ENCODE data around the gene ERO1B.

The ERO1B gene

DNA sequence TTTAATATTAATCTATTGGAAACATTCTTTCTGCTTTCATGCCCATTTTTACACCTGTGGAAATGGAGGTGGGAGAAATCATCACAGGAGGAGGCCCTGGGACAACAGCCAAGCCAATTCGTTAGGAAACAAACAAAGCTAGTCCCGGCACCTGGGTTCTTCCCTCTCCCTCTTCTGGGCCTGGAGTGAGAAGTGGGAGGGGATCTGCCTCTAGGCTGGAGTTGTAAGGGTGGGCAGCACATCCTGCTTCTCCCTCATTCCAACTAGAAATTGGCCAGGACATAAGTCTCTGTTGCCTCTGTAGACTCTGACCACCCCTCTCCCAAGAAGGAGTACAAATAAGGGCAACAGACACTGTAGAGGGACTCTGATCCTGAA lies 20.2 kb upstream of the ERO1B start:
- Histone ChIP-seq H3K27me3 (ENCODE audit: control insufficient read depth in 5 of 5, insufficient read depth in 4 of 5, low read length in 5 of 5) (peaks cover 0 to 3% (median 0%) of the 10 kb centered on the region in 5 donors), H3K9me3 (ENCODE audit: control insufficient read depth in 5 of 5, low read length in 5 of 5) (no peaks in the 10 kb centered on the region), H3K4me1 (ENCODE audit: control insufficient read depth in 5 of 5, insufficient read depth in 5 of 5, low read length in 5 of 5) (no peaks in the 10 kb centered on the region), H3K36me3 (ENCODE audit: control insufficient read depth in 5 of 5, insufficient read depth in 5 of 5, low read length in 5 of 5) (no peaks in the 10 kb centered on the region), H3K4me3 (ENCODE audit: low read depth in 1 of 5, low read length in 5 of 5) (no peak overlapping the region), H3K9ac (ENCODE audit: low read length in 5 of 5) (no peak overlapping the region), H3K27ac (ENCODE audit: low read depth, low read length) (no peak overlapping the region)

DNA sequence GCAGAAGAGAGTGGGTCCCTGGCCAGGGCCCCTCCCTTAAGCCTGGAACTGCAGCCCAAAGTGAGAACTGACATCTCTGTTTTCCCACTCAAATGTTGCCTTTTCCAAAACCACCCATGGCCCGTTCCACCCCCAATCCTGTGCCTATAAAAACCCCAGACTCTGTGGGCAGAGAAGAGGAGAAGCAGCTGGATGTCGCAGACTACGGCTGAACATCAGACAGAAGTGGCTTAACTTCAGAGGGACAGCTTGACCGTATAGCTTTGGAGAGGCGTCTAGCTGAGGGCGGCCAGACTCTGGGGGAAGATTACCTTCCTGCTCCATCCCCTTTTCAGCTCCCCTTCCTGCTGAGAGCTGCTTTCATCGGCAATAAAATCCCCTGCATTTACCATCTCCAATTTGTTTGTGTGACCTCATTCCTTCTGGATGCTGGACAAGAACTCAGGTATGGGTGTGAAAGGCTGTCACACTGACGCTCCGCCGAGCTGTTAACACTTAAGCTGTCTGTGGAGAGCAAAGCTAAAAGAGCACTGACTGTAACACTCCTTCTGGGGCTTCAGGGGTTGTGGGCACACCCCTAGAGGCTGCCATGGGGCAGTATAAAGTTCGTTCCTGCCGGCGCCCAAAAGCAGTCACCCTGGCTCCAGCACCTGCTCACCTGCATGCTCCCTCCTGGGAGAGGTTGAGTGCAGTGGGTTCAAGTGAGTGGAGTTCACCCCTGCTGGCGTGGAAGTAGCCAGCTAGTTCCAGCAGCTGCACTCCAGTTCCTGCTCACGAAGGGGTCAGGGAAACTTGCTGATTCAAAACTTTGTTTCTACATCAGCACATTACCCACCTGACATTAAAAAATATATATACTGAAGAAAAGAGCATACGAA lies 19.6 kb upstream of the ERO1B start:
- H3K9ac ChIP-seq (ENCODE audit: low read length in 5 of 5): no peak overlapping the region
- no peak overlapping the region for H3K4me3 ChIP-seq (ENCODE audit: low read depth in 1 of 5, low read length in 5 of 5)
- H3K4me1 ChIP-seq (ENCODE audit: control insufficient read depth in 5 of 5, insufficient read depth in 5 of 5, low read length in 5 of 5): no peaks in the 10 kb centered on the region
- no peak overlapping the region for H3K27ac ChIP-seq (ENCODE audit: low read depth, low read length)
- no peaks in the 10 kb centered on the region for H3K36me3 ChIP-seq (ENCODE audit: control insufficient read depth in 5 of 5, insufficient read depth in 5 of 5, low read length in 5 of 5)
- peaks cover 0 to 3% (median 0%) of the 10 kb centered on the region in 5 donors for H3K27me3 ChIP-seq (ENCODE audit: control insufficient read depth in 5 of 5, insufficient read depth in 4 of 5, low read length in 5 of 5)
- H3K9me3 ChIP-seq (ENCODE audit: control insufficient read depth in 5 of 5, low read length in 5 of 5): no peaks in the 10 kb centered on the region

DNA sequence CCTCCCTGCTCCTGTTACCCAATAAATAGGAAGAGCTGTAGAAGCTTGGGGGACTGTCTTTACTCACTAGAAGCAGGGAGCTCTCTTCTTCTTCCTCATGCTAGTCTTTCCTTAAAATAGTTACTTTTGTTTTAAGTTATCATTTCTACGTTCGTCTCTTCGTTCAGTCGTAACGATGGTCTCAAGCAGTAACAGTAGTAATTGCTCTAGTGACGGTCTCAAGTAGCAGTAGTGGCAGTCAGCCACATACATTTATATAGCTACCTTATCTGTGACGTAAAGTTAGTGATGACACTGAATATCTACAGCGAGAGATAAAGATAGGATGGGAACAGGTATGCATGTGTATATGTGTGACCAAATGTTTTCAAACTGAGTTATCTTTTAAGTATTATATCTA lies 15.4 kb upstream of the ERO1B start:
- Histone ChIP-seq H3K9ac (ENCODE audit: low read length in 5 of 5) (no peak overlapping the region), H3K4me3 (ENCODE audit: low read depth in 1 of 5, low read length in 5 of 5) (no peak overlapping the region), H3K27ac (ENCODE audit: low read depth, low read length) (no peak overlapping the region), H3K4me1 (ENCODE audit: control insufficient read depth in 5 of 5, insufficient read depth in 5 of 5, low read length in 5 of 5) (no peaks in the 10 kb centered on the region), H3K9me3 (ENCODE audit: control insufficient read depth in 5 of 5, low read length in 5 of 5) (no peaks in the 10 kb centered on the region), H3K27me3 (ENCODE audit: control insufficient read depth in 5 of 5, insufficient read depth in 4 of 5, low read length in 5 of 5) (peaks cover 0 to 3% (median 0%) of the 10 kb centered on the region in 5 donors), H3K36me3 (ENCODE audit: control insufficient read depth in 5 of 5, insufficient read depth in 5 of 5, low read length in 5 of 5) (no peaks in the 10 kb centered on the region)

DNA sequence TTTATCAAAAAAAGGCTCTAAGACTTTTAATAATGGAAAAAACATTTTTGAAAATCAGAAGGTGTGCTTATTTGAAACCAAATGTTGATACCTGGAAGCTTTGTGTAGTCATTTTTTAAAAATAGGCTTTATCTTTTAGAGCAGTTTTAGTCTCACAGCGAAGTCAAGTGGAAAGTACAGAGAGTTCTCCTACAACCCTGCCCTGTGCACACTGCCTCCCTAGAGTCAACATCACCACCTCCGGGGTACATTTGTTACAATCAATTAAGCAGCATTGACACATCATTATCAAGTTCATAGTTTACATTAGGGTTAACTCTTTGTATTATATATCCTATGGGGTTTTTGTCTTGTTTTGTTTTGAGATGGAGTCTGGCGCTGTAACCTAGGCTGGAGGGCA lies 10.7 kb upstream of the ERO1B start:
- no peak overlapping the region for H3K9ac ChIP-seq (ENCODE audit: low read length in 5 of 5)
- H3K4me1 ChIP-seq (ENCODE audit: control insufficient read depth in 5 of 5, insufficient read depth in 5 of 5, low read length in 5 of 5): no peaks in the 10 kb centered on the region
- no peak overlapping the region for H3K27ac ChIP-seq (ENCODE audit: low read depth, low read length)
- H3K27me3 ChIP-seq (ENCODE audit: control insufficient read depth in 5 of 5, insufficient read depth in 4 of 5, low read length in 5 of 5): peaks cover 0 to 6% (median 5%) of the 10 kb centered on the region in 5 donors
- no peaks in the 10 kb centered on the region for H3K9me3 ChIP-seq (ENCODE audit: control insufficient read depth in 5 of 5, low read length in 5 of 5)
- H3K36me3 ChIP-seq (ENCODE audit: control insufficient read depth in 5 of 5, insufficient read depth in 5 of 5, low read length in 5 of 5): no peaks in the 10 kb centered on the region
- no peak overlapping the region for H3K4me3 ChIP-seq (ENCODE audit: low read depth in 1 of 5, low read length in 5 of 5)

GRCh38 chr1:236289492-236290131 lies 7.9 kb upstream of the ERO1B start:
- Histone ChIP-seq H3K36me3 (ENCODE audit: control insufficient read depth in 5 of 5, insufficient read depth in 5 of 5, low read length in 5 of 5) (no peaks in the 10 kb centered on the region), H3K9ac (ENCODE audit: low read length in 5 of 5) (no peak overlapping the region), H3K9me3 (ENCODE audit: control insufficient read depth in 5 of 5, low read length in 5 of 5) (no peaks in the 10 kb centered on the region), H3K27me3 (ENCODE audit: control insufficient read depth in 5 of 5, insufficient read depth in 4 of 5, low read length in 5 of 5) (peaks cover 3 to 9% (median 5%) of the 10 kb centered on the region in 5 donors), H3K27ac (ENCODE audit: low read depth, low read length) (no peak overlapping the region), H3K4me3 (ENCODE audit: low read depth in 1 of 5, low read length in 5 of 5) (no peak overlapping the region), H3K4me1 (ENCODE audit: control insufficient read depth in 5 of 5, insufficient read depth in 5 of 5, low read length in 5 of 5) (no peaks in the 10 kb centered on the region)

GRCh38 chr1:236288620-236288976 lies 6.8 kb upstream of the ERO1B start:
- Histone ChIP-seq H3K4me1 (ENCODE audit: control insufficient read depth in 5 of 5, insufficient read depth in 5 of 5, low read length in 5 of 5) (no peaks in the 10 kb centered on the region), H3K4me3 (ENCODE audit: low read depth in 1 of 5, low read length in 5 of 5) (no peak overlapping the region), H3K27me3 (ENCODE audit: control insufficient read depth in 5 of 5, insufficient read depth in 4 of 5, low read length in 5 of 5) (peaks cover 3 to 9% (median 5%) of the 10 kb centered on the region in 5 donors), H3K9me3 (ENCODE audit: control insufficient read depth in 5 of 5, low read length in 5 of 5) (no peaks in the 10 kb centered on the region), H3K9ac (ENCODE audit: low read length in 5 of 5) (no peak overlapping the region), H3K36me3 (ENCODE audit: control insufficient read depth in 5 of 5, insufficient read depth in 5 of 5, low read length in 5 of 5) (no peaks in the 10 kb centered on the region), H3K27ac (ENCODE audit: low read depth, low read length) (no peak overlapping the region)

DNA sequence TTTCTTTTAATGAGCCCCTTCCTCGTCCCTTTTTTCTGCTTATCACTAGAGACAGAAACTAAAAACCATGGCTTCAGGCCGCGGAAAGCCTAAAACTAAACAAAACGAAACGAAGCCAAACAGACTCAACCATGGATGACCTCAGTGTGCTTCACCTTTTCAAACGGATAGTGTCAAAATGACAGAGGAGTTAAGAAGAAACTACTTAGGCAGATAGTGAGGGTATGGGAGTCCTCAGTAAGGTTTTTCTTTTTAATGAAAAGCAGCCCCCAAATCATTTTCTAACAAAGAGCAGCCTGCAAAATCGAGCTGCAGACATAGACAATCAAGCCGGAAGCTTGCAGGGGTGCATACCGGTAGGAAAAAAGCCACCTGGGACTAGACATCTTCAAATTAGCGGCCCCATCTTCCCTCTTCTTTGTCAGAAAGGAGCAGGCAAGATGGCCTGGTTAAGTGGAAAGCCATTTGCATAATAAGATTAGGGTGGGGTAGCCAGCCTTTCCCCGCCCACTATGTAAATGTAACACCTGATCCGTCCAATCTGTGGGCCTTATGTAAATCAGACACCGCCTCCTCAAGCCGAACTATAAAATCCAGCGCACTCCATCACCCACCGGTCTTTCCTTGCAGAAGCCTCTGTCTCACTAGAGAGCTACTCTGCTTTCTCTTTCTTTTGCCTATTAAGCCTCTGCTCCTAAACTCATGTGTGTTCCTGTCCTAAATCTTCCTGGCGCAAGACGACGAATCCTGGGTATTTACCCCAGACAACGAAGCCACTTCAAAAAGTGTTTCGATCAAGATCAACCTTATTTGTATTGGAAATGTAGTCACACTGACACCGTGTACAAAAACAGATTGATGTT lies 6.2 kb upstream of the ERO1B start:
- Histone ChIP-seq H3K4me3 (ENCODE audit: low read depth in 1 of 5, low read length in 5 of 5) (no peak overlapping the region), H3K36me3 (ENCODE audit: control insufficient read depth in 5 of 5, insufficient read depth in 5 of 5, low read length in 5 of 5) (no peaks in the 10 kb centered on the region), H3K27ac (ENCODE audit: low read depth, low read length) (no peak overlapping the region), H3K9me3 (ENCODE audit: control insufficient read depth in 5 of 5, low read length in 5 of 5) (no peaks in the 10 kb centered on the region), H3K4me1 (ENCODE audit: control insufficient read depth in 5 of 5, insufficient read depth in 5 of 5, low read length in 5 of 5) (no peaks in the 10 kb centered on the region), H3K27me3 (ENCODE audit: control insufficient read depth in 5 of 5, insufficient read depth in 4 of 5, low read length in 5 of 5) (peaks cover 3 to 9% (median 5%) of the 10 kb centered on the region in 5 donors), H3K9ac (ENCODE audit: low read length in 5 of 5) (no peak overlapping the region)

GRCh38 chr1:236287356-236287755 lies 5.6 kb upstream of the ERO1B start:
- Histone ChIP-seq H3K4me3 (ENCODE audit: low read depth in 1 of 5, low read length in 5 of 5) (no peak overlapping the region), H3K27me3 (ENCODE audit: control insufficient read depth in 5 of 5, insufficient read depth in 4 of 5, low read length in 5 of 5) (peaks cover 3 to 9% (median 5%) of the 10 kb centered on the region in 5 donors), H3K9ac (ENCODE audit: low read length in 5 of 5) (no peak overlapping the region), H3K27ac (ENCODE audit: low read depth, low read length) (no peak overlapping the region), H3K4me1 (ENCODE audit: control insufficient read depth in 5 of 5, insufficient read depth in 5 of 5, low read length in 5 of 5) (peaks cover 0 to 4% (median 3%) of the 10 kb centered on the region in 5 donors), H3K36me3 (ENCODE audit: control insufficient read depth in 5 of 5, insufficient read depth in 5 of 5, low read length in 5 of 5) (no peaks in the 10 kb centered on the region), H3K9me3 (ENCODE audit: control insufficient read depth in 5 of 5, low read length in 5 of 5) (no peaks in the 10 kb centered on the region)

- H3K4me1 ChIP-seq (ENCODE audit: control insufficient read depth in 5 of 5, insufficient read depth in 5 of 5, low read length in 5 of 5): peaks cover 0 to 17% (median 15%) of the 10 kb centered on the region in 5 donors
- no peaks in the 10 kb centered on the region for H3K9me3 ChIP-seq (ENCODE audit: control insufficient read depth in 5 of 5, low read length in 5 of 5)
- no peaks in the 10 kb centered on the region for H3K36me3 ChIP-seq (ENCODE audit: control insufficient read depth in 5 of 5, insufficient read depth in 5 of 5, low read length in 5 of 5)
- no peak overlapping the region for H3K27ac ChIP-seq (ENCODE audit: low read depth, low read length)
- no peak overlapping the region for H3K4me3 ChIP-seq (ENCODE audit: low read depth in 1 of 5, low read length in 5 of 5)
- H3K27me3 ChIP-seq (ENCODE audit: control insufficient read depth in 5 of 5, insufficient read depth in 4 of 5, low read length in 5 of 5): peaks cover 0 to 9% (median 4%) of the 10 kb centered on the region in 5 donors
- H3K9ac ChIP-seq (ENCODE audit: low read length in 5 of 5): no peak overlapping the region
Measured at GRCh38 chr1:236284291-236284721, 2.5 kb upstream of the ERO1B start.
